ENCODE results near the gene UTP11. TPM values are rescaled to one million over a fixed set of nuclear protein-coding genes. Genes with fewer than 3 reads are reported as not detected.
"Not testable (repeated sequence)": the region's sequence is repeated elsewhere in the genome, so short reads cannot be mapped to it uniquely, and the experiment has no call there.

Gene UTP11
- polyA plus RNA-seq, 1 donor from 2014 or later, result 144 TPM

DNA sequence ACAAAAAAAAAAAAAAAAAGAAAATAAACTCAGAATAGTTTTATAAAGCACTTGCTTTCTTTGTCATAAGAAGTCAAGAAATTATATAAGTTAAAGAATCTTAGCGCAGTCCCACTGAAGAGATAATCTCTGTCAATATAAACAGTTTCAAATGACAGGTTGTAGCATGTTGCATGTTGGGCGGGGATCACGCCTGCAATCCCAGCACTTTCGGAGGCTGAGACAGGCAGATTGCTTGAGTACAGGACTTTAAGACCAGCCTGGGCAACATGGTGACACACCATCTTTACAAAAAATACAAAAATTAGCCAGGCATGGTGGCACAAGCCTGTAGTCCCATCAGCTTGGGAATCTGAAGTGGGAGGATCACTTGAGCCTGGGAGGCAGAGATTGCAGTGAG lies 47.2 kb upstream of the UTP11 start:
- Histone ChIP-seq H4K20me1 (ENCODE audit: insufficient read depth) (no peaks in the 10 kb centered on the region), H3K27ac (ENCODE audit: low read length) (no peak overlapping the region), H3K4me3 (ENCODE audit: low read length) (no peak overlapping the region), H3K4me2 (ENCODE audit: low read length) (no peak overlapping the region), H3K9ac (ENCODE audit: low read length) (no peak overlapping the region), H2AFZ (ENCODE audit: low read depth, low read length) (no peak overlapping the region), H3F3A (ENCODE audit: insufficient read depth, low read length, poor library complexity, severe bottlenecking) (no peaks in the 10 kb centered on the region), H3K9me2 (ENCODE audit: insufficient read depth, low read length) (no peaks in the 10 kb centered on the region), H3K9me3 (ENCODE audit: low read length) (no peaks in the 10 kb centered on the region), H3K79me2 (replicated peaks; ENCODE audit: insufficient read depth, low read length) (no peaks in the 10 kb centered on the region), H3K27me3 (ENCODE audit: insufficient read depth, low read depth, low read length) (no peaks in the 10 kb centered on the region), H3K36me3 (ENCODE audit: insufficient read depth, low read length) (no peaks in the 10 kb centered on the region)
- TF ChIP-seq EZH2 (IDR thresholded peaks at IDR 0.05; ENCODE audit: borderline replicate concordance, insufficient read depth, low read length, poor library complexity, severe bottlenecking) (no peak), TAF1 (IDR thresholded peaks at IDR 0.05; ENCODE audit: low read depth) (no peak), CTCF (IDR thresholded peaks at IDR 0.05; ENCODE audit: poor library complexity, severe bottlenecking) (no peak), REST (IDR thresholded peaks at IDR 0.05; ENCODE audit: borderline replicate concordance) (no peak), MXI1 (conservative IDR thresholded peaks at IDR 0.05; ENCODE audit: poor library complexity, severe bottlenecking) (no peak), SMC3 (conservative IDR thresholded peaks at IDR 0.05; ENCODE audit: poor library complexity) (no peak), RAD21 (conservative IDR thresholded peaks at IDR 0.05) (no peak), POLR2AphosphoS5 (IDR thresholded peaks at IDR 0.05) (no peak), EP300 (conservative IDR thresholded peaks at IDR 0.05; ENCODE audit: poor library complexity, severe bottlenecking) (no peak)

DNA sequence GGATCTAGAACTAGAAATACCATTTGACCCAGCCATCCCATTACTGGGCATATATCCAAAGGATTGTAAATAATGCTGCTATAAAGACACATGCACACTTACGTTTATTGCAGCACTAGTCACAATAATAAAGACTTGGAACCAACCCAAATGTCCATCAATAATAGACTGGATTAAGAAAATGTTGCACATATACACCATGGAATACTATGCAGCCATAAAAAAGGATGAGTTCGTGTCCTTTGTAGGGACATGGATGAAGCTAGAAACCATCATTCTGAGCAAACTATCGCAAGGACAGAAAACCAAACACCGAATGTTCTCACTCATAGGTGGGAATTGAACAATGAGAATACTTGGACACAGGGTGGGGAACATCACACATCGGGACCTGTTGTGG lies 38.9 kb upstream of the UTP11 start:
- H4K20me1 ChIP-seq (ENCODE audit: insufficient read depth); H3K4me2 ChIP-seq (ENCODE audit: low read length); H3K9me2 ChIP-seq (ENCODE audit: insufficient read depth, low read length); H3K27ac ChIP-seq (ENCODE audit: low read length); H3K9ac ChIP-seq (ENCODE audit: low read length); H3K4me3 ChIP-seq (ENCODE audit: low read length); H3K27me3 ChIP-seq (ENCODE audit: insufficient read depth, low read depth, low read length); H3K9me3 ChIP-seq (ENCODE audit: low read length); H3K79me2 ChIP-seq (replicated peaks; ENCODE audit: insufficient read depth, low read length); H3F3A ChIP-seq (ENCODE audit: insufficient read depth, low read length, poor library complexity, severe bottlenecking); H2AFZ ChIP-seq (ENCODE audit: low read depth, low read length): not testable (repeated sequence)
- H3K36me3 ChIP-seq (ENCODE audit: insufficient read depth, low read length), result peaks cover 13% of the 10 kb centered on the region

DNA sequence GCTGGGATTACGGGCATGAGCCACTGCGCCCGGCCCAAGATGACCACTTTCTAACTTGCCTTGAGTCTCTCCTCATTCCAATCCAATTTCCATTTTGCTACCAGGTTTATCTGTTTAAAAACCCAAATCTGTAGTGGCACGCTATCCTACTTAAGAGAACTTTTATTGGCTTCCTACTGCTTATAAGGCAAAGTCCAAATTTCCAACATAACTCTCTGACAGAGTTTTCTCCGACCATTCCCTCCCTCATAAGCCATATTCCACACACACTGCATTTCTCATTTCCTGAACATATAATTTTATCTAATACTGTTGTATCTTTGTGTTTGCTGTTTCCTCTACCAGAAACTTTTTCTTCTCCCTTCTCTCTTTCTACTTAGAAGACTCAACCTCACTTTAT lies 38.0 kb upstream of the UTP11 start:
- no peak overlapping the region for H3K9ac ChIP-seq (ENCODE audit: low read length)
- H2AFZ ChIP-seq (ENCODE audit: low read depth, low read length), result no peak overlapping the region
- no peak overlapping the region for H3K4me3 ChIP-seq (ENCODE audit: low read length)
- H3K4me2 ChIP-seq (ENCODE audit: low read length), result no peak overlapping the region
- TF ChIP-seq POLR2AphosphoS5 (IDR thresholded peaks at IDR 0.05) (no peak), EZH2 (IDR thresholded peaks at IDR 0.05; ENCODE audit: borderline replicate concordance, insufficient read depth, low read length, poor library complexity, severe bottlenecking) (no peak), EP300 (conservative IDR thresholded peaks at IDR 0.05; ENCODE audit: poor library complexity, severe bottlenecking) (no peak), MXI1 (conservative IDR thresholded peaks at IDR 0.05; ENCODE audit: poor library complexity, severe bottlenecking) (no peak), REST (IDR thresholded peaks at IDR 0.05; ENCODE audit: borderline replicate concordance) (no peak), TAF1 (IDR thresholded peaks at IDR 0.05; ENCODE audit: low read depth) (no peak), CTCF (IDR thresholded peaks at IDR 0.05; ENCODE audit: poor library complexity, severe bottlenecking) (no peak), RAD21 (conservative IDR thresholded peaks at IDR 0.05) (no peak), SMC3 (conservative IDR thresholded peaks at IDR 0.05; ENCODE audit: poor library complexity) (no peak)
- no peaks in the 10 kb centered on the region for H3K9me2 ChIP-seq (ENCODE audit: insufficient read depth, low read length)
- no peaks in the 10 kb centered on the region for H4K20me1 ChIP-seq (ENCODE audit: insufficient read depth)
- peaks cover 14% of the 10 kb centered on the region for H3K36me3 ChIP-seq (ENCODE audit: insufficient read depth, low read length)
- H3K27ac ChIP-seq (ENCODE audit: low read length), result no peak overlapping the region
- H3K9me3 ChIP-seq (ENCODE audit: low read length), result no peaks in the 10 kb centered on the region
- no peaks in the 10 kb centered on the region for H3K79me2 ChIP-seq (replicated peaks; ENCODE audit: insufficient read depth, low read length)
- H3K27me3 ChIP-seq (ENCODE audit: insufficient read depth, low read depth, low read length), result no peaks in the 10 kb centered on the region
- no peaks in the 10 kb centered on the region for H3F3A ChIP-seq (ENCODE audit: insufficient read depth, low read length, poor library complexity, severe bottlenecking)
